LNCaP clone FGC (cell line): ENCODE results near the gene GPR148.

Experiments used
- DNase-seq: peaks from one replicate; pipeline ENCODE4 v3.0.0-alpha.2; 2011; ENCODE audit warnings: low read depth
- H3K4me3 ChIP-seq: 2 replicates; pipeline ENCODE4 v1.5.1; 2011; ENCODE audit warnings: mild to moderate bottlenecking, low read depth, low read length, control low read depth
- CTCF ChIP-seq: IDR thresholded peaks from 2 replicates; pipeline ENCODE4 v1.5.1; 2012; ENCODE audit warnings: mild to moderate bottlenecking; ENCODE audit not compliant: control insufficient read depth, insufficient read depth; ENCODE audit errors: extremely low read depth

The GPR148 gene

DNA sequence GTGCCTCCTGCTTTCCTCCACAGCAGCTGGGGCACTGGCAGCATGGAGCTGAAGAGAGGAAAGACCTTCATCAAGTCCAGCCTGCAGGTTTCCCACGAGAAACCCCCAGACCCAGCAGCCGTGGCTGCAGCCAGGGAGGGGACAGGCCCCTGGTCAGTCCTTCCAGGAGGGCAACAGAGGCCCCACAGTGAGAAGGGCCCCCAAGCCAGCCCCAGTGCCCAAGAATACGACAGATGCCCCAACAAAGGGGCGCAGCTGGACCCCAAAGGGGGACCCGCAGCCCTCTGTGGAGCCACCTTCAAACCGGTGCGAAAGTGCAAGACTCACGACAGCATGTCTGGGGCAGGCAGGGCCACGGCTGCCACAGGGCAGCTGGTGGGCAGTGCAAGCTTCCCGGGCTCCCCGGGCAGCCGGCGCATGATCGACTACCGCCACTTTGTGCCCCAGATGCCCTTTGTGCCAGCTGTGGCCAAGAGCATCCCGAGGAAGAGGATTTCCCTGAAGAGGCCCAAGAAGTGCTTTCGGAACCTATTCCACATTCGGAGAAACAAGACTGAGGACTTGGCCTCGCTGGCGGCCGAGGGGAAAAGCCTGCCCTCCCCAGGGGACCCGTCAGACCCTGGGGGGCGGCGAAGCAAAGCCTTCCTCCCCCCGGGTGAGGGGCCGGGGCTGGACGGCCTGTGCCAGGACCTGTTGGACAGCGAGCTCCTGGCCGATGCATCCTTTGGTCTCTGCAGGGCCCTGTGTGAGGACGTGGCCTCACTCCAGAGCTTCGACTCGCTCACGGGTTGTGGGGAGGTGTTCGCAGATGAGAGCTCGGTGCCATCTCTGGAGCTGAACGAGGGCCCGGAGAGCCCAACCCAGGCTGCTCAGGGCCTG is 33.4 kb downstream of the GPR148 start:
- TF ChIP-seq CTCF, result no peak
- DNase-seq, result no peak
- no peak overlapping the region for H3K4me3 ChIP-seq

GRCh38 chr2:130762910-130763385 is 34.1 kb downstream of the GPR148 start:
- H3K4me3 ChIP-seq, result no peak overlapping the region

GRCh38 chr2:130763405-130763804 is 34.5 kb downstream of the GPR148 start:
- no peak for TF ChIP-seq CTCF
- no peak for DNase-seq
- H3K4me3 ChIP-seq, result no peak overlapping the region

More at GRCh38 chr2:130762910-130763385, 34.1 kb downstream of the GPR148 start:
- DNase-seq, result no peak
- no peak for TF ChIP-seq CTCF

DNA sequence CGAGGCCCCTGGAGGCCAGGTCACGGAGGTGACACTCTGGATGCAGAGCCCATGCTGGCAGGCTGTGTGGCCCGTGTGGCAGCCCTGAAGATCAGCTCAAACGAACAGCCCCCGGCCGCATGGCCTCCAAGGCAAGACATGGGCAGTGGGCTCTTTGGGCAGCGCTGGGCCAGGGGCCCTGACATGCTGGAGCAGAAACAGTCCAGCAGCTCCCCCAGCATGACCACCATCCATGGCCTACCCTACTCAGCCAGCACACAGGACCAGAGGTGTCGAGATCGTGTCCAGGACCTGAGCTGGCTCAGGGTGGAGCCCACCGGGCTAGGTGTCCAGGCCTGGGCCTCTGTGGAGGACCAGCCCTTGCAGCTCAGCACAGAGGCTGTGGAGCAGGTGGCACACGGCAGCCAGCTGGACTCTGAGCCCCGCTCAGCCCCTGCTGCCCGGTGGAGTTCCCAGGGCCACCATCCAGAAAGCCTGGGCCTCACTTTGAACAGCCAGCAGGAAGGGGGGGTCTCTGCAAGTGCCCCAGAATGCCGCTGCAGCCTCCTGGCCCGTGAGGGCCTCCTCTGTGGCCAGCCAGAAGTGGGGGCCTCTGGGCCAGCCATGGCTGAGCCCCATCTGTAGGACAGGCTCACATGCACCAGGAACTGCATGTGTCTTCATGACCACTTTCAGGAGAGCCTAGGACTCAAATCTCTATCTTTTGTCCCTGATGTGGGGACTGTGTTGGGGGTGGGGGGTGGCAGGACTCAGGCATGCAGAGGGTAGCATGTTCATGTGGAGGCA is 35.4 kb downstream of the GPR148 start:
- no peak overlapping the region for H3K4me3 ChIP-seq
- no peak for DNase-seq
- no peak for TF ChIP-seq CTCF

GRCh38 chr2:130764821-130765115 is 35.9 kb downstream of the GPR148 start:
- no peak for DNase-seq
- no peak for TF ChIP-seq CTCF

GRCh38 chr2:130765464-130765863 is 36.6 kb downstream of the GPR148 start:
- DNase-seq, result no peak
- TF ChIP-seq CTCF, result no peak

More at GRCh38 chr2:130764821-130765115, 35.9 kb downstream of the GPR148 start:
- no peak overlapping the region for H3K4me3 ChIP-seq

More at GRCh38 chr2:130765464-130765863, 36.6 kb downstream of the GPR148 start:
- H3K4me3 ChIP-seq, result no peak overlapping the region
